Spleen (tissue), 7 donors: ENCODE results near the gene UNC13A.

Experiments used
- POLR2A ChIP-seq, 3 donors: fragments of 450-650 bp; IDR thresholded peaks; one replicate each; pipeline ENCODE4 v1.5.1; 2017; ENCODE audit warnings: antibody characterized with exemption in 3 of 3, mild to moderate bottlenecking in 1 of 3
- TF ChIP-seq, protein P1 (sequence below), 11 experiments: fragments of 200-600 bp in 7 of 11; fragments of 450-650 bp in 4 of 11; sonication (generic) in 4 of 11; IDR thresholded peaks in 8 of 11; conservative IDR thresholded peaks in 3 of 11; 1 replicate in 7 of 11; 2 replicates in 4 of 11; pipeline versions ENCODE4 v1.4.0 to v1.8.0; 2016 to 2021; ENCODE audit warnings: antibody characterized with exemption in 11 of 11, inconsistent platforms in 4 of 11, mild to moderate bottlenecking in 1 of 11
- donor health status: DM: no; HTN: no; CAD: no; lungs with moderate emphysema.
- donor health status: DM: no; HTN: no; CAD: no.
- donor health status: DM: no; HTN: no; CAD: no.

DNA sequence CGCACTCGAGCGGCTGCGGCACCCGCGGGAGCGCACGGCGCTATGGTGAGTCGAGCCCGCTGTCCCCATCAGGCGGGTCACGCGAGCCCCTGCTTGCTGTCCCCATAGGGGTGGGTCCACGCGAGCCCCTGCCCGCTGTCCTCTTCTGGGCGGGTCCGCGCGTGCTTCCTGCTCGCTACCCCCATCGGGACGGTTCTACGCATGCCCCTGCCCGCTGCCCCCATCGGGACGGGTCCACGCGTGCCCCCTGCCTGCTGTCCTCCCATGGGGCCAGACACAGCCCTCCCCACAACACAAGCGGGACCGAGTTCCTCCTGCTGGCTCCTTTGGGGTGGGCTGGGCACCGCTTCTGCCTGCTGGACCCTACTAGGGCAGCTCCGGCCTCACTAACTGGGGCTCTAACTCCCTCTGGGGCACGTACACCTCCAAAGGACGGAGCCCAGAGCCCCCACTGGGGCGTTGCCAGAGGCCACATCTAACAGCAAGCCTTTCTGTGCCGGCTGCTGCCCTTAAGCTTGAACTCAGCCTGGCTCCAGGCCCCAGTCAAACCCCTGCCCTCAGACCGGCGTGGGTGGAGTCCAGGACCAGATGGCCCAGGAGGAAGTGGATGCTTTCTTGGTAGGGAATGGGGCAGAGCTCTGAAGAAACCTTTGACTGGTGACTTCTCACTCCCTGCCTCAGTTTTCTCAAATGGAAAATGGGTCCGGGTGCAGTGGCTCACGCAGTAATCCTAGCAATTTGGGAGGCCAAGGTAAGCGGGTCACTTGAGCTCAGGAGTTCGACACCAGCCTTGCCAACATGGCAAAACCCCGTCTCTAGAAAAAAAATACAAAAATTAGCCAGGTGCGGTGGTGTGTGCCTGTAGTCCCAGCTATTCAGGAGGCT lies 132.0 kb downstream of the UNC13A start:
- TF ChIP-seq, protein P1, sequence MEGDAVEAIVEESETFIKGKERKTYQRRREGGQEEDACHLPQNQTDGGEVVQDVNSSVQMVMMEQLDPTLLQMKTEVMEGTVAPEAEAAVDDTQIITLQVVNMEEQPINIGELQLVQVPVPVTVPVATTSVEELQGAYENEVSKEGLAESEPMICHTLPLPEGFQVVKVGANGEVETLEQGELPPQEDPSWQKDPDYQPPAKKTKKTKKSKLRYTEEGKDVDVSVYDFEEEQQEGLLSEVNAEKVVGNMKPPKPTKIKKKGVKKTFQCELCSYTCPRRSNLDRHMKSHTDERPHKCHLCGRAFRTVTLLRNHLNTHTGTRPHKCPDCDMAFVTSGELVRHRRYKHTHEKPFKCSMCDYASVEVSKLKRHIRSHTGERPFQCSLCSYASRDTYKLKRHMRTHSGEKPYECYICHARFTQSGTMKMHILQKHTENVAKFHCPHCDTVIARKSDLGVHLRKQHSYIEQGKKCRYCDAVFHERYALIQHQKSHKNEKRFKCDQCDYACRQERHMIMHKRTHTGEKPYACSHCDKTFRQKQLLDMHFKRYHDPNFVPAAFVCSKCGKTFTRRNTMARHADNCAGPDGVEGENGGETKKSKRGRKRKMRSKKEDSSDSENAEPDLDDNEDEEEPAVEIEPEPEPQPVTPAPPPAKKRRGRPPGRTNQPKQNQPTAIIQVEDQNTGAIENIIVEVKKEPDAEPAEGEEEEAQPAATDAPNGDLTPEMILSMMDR (IDR thresholded peaks at IDR 0.05 in 8 of 11, conservative IDR thresholded peaks at IDR 0.05 in 3 of 11): peak in 1 of 11 experiments; percentile 8
- TF ChIP-seq POLR2A (IDR thresholded peaks at IDR 0.05): no peak
